DMS153 (cell line): ENCODE measurements around the gene RMND5B.
"Not testable (repeated sequence)": the region's sequence is repeated elsewhere in the genome, so short reads cannot be mapped to it uniquely, and the experiment has no call there.

Experiments
- DNase-seq: peaks from one replicate; lab custom pipeline; 2025; lab: John Stamatoyannopoulos, UW

The RMND5B gene

GRCh38 chr5:178174456-178174855 lies 43.6 kb downstream of the RMND5B start:
- no peak for DNase-seq

DNA sequence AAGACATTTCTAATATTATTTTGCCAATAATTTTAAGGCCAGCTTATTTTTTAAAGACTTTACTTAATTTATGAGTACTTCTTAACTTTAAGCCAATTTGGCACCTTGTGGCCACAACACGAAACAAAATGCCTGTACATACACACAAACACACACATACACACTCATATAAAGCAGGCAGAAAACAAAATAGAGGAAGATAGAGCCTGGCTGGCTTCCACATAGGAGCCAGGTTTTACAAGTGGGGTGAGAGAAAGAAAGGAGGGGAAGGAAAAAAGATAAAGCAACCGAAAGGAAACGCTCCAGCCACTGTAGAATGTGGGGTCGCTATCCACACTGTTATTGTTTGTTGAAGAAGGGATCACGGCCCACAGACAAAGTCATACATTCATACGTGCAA lies 46.0 kb downstream of the RMND5B start:
- no peak for DNase-seq

GRCh38 chr5:178177569-178177968 lies 46.8 kb downstream of the RMND5B start:
- no peak for DNase-seq

DNA sequence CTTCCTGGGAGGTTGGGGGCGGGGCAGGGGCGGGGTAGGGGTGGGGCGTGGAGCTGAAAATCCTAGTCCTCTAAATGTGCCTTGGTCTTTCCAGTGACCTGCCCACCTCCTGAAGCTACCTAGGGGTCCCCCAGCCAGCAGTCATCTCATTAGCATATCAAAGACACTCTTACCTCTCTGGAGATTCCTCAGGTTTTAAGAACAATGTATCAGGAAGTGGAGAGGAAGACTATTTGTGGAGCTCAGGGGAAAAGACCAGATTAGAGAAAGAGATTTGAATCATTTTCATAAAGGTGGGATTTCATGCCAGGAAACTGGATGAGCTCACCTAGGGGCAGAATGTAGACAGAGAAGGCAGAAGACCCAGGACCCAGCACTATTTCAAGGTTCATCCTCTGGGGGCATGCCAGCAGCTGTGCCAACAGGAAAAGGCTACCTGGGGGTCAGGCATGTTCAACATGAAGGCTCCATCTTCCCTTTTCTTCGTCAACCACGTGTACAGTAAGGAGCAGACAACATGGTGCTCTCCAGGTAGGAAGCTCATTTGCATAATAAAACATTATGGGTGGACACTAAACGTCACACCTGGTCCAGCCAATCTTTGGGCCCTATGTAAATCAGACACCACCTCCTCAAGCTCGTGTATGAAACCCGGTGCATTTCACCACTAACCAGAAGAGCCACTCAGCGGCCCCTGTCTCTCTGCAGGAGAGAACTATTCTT lies 49.5 kb downstream of the RMND5B start:
- DNase-seq: no peak

- DNase-seq: no peak
Measured at GRCh38 chr5:178182158-178182876, 51.5 kb downstream of the RMND5B start.

DNA sequence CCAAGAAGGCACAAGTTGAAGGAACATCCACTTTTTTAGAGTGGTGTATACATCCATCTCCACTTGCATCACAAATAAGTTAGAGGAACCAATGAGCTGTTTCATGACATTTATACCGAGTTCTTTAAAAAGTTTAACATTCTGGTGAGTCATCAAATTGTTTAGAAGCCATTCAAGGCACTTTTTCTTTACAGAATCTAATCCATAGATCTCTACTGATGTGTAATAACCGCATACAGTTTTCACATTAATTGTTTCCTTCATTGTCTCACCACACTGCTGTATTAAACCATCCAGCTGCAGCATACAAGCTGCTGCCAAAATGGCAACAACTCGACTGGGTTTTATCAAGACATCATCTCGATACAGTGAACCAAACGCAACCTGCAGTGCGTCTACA lies 55.6 kb downstream of the RMND5B start:
- DNase-seq: no peak

DNA sequence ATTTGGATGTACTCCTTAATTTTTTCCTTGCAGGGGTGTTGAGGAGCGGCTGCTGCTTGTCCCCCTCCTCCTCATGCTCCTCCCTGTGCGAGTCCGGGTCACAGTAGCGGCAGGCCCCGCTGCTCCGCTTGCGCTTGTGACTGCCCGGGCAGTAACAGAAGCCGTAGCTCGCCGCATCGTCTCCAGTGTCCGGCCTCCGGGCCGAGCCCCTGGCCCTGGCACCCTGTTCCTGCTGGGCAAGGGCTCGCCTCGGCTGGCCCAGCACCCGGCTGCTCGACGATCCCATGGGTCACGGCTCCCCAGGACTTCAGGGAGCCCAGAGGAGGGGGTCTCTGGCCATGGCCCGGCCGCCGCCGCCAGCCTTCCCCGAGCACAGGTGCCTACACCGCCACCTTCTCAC lies 56.2 kb downstream of the RMND5B start, which contains the start of gene GMCL2:
Gene GMCL2, minus strand, starts transcription at position 358 of the 400 bp plus-strand sequence. Its CDS starts 72 bp downstream, at position 286.
- DNase-seq: no peak

DNA sequence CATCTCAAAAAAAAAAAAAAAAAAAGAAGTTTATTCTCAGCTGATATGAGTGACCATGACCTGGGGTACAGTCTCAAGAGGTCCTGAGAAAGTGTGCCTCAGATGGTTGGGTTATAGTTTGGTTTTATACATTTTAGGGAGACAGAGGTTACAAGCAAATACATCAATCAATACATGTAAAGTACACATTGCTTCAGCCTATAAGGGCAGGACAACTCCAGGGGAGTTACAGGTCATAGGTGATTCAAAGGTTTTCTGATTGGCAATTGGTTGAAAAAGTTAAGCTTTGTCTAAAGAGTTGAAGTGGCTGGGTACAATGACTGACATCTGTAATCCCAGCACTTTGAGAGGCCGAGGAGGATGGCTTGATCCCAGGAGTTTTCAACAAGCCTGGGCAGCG lies 58.6 kb downstream of the RMND5B start:
- no peak for DNase-seq

GRCh38 chr5:178191661-178192060 lies 60.8 kb downstream of the RMND5B start:
- DNase-seq: no peak

DNA sequence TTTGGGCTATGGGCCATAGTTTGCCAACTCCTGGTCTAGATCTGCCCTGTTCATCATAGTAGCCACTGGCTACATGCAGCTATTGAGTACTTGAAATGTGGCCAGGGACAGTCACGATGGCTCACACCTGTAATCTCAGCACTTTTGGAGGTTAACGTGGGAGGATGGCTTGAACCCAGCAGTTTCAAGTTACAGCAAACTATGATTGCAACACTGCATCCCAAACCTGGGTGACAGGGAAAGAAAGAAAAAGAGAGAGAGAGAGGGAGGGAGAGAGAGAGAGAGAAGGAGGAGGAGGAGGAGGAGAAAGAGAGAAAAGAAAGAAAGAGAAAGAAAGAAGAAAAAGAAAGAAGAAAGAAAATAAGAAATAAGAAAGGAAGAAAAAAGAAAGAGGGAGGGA lies 61.4 kb downstream of the RMND5B start:
- DNase-seq: no peak

DNA sequence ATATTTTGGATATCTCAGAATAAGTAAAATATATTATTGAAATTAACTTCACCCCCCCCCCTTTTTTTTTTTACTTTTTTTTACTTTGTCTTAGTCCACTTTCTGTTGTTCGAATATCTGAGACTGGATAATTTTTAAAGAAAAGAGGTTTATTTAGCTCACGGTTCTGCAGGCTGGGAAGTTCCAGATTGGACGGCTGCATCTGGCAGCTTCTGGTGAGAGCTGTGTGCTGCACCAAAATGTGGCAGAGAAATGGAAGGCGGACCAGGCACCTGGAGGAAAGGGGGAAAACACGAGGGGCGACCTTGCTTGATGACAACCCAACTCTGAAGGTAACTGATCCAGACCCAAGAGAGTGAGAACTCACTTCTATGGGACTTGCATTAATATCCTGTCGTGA lies 62.0 kb downstream of the RMND5B start:
- no peak for DNase-seq

DNA sequence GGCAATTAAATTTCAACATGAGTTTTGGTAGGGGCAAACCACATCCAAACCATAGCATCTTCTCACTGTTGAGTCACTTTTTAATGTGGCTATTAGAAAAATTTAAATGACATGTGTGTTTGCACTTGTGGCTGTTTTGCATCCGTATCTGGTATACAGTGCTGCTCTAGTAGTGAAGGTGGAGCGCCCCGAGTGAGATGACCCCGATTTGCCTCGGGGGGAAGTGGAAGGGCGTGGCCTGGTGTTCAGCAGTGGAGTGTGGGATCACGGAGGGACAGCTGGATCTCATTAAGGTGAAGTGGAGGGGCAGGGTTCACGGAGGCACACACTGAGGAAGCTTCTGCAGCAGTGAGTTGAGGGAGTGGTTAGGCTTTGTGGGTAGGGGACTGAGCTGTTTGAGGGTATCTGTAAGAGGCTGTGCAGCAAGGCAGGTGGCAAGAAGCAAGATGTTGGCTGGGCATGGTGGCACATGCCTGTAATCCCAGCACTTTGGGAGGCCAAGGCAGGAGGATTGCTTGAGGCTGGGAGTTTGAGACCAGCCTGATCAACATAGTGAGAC lies 62.5 kb downstream of the RMND5B start:
- DNase-seq: no peak

- no peak for DNase-seq
Measured at GRCh38 chr5:178194026-178194425, 63.2 kb downstream of the RMND5B start.

- DNase-seq: no peak
Measured at GRCh38 chr5:178196281-178196812, 65.5 kb downstream of the RMND5B start.

DNA sequence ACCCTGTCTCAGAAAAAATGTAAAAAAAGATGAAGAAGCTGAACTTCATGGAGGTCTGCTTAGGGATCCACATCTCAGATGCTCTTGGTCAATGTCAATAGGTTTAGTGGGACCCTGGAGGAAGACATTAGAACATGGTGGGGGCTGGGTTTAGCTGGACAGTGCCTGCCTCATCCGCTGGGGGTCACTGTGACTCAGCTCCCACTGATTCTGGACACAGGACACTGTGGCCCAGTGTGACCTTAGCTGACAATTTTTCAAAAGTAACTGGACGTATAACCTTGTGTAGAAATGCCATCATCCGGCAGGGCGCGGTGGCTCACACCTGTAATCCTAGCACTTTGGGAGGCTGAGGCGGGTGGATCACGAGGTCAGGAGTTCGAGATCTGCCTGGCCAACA lies 66.2 kb downstream of the RMND5B start:
- no peak for DNase-seq

- not testable (repeated sequence) for DNase-seq
Measured at GRCh38 chr5:178198151-178198550, 67.3 kb downstream of the RMND5B start.

DNA sequence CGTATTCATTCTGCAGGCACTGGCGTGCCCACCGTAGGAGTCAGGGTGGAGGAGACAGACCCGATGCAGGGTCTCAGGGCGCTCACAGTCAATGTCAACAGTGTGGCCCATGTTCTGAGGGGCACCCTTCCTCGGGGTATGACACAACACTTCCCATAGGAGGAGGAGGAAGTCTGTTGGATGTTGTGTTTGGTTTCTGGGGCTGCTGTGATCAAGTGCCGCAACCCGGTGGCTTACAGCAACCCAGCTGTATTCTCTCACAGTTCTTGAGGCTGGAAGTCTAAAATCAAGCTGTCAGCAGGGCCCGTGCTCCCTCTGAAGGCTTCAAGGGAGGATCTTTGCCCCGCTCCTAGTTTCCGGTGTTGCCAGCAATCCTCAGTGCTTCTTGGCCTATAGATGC lies 67.9 kb downstream of the RMND5B start:
- DNase-seq: no peak

DNA sequence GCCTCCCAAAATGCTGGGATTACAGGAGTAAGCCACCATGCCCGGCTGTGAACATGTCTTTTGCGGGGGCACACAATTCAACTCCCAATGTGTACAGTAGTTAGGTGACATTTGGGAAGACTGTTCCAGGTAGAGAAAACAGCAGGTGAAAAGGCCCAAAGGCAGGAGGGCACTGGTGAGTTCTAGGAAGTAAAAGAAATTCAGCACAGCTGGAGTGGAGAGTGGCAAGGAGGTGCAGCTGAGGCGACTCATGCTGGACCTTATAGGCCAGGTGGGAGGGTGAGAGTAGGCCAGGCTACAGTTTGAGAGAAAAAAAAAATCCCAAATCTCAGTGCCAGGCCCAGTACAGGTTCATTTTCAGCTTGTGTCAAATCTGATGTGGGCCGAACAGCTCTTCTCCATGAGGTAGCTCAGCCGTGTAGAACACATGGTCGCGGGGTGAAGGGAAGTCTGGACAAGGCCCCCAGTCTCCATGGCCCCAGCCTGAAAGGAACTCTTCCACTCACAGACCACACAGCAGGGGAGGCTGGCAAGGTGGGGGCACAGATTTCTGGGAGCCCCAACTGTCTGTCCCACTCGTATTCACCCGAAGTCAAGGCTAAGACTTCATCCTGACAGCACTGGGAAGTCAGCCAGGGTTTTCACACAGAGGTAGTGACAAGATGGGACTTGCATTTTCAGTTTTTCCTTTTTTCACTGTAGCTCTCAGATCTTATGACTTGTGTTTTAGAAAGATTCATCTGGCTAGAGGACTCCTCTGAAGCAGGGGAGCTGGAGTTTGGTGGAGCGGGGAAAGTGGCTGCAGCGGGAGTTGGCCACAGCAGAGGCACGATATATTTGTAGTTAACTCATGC lies 69.0 kb downstream of the RMND5B start:
- DNase-seq: no peak
